HepG2 (cell line): ENCODE data around the gene TJAP1. TPM values are rescaled to one million over a fixed set of nuclear protein-coding genes. Genes with fewer than 3 reads are reported as not detected.
A peak's percentile ranks its signal among the peaks of the same experiment; 100 is the strongest.

ENCODE experiments used
- ARNT ChIP-seq: fragments of 450-650 bp; IDR thresholded peaks from 2 replicates; pipeline ENCODE4 v1.6.1; 2017
- ATF4 ChIP-seq, 2 experiments: fragments of 450-650 bp in 1 of 2; sonication (generic) in 1 of 2; formaldehyde crosslinking; IDR thresholded peaks; 2 replicates each; pipeline versions ENCODE4 v1.5.0 to v1.8.0; 2020 to 2022; ENCODE audit warnings: mild to moderate bottlenecking in 1 of 2, missing genetic modification reagents in 1 of 2
- DBP ChIP-seq: sonication (generic); formaldehyde crosslinking; IDR thresholded peaks from 2 replicates; pipeline ENCODE4 v1.4.0; 2020; ENCODE audit warnings: missing genetic modification reagents; ENCODE audit errors: not compliant biosample characterization
- DZIP1 ChIP-seq: sonication (generic); formaldehyde crosslinking; IDR thresholded peaks from 2 replicates; pipeline ENCODE4 v1.5.0; 2020; ENCODE audit warnings: mild to moderate bottlenecking, missing genetic modification reagents
- JUN ChIP-seq: sonication (generic); formaldehyde crosslinking; IDR thresholded peaks from 2 replicates; pipeline ENCODE4 v1.4.0; 2020; ENCODE audit warnings: mild to moderate bottlenecking, missing genetic modification reagents
- NKX3-1 ChIP-seq: sonication (generic); formaldehyde crosslinking; IDR thresholded peaks from 2 replicates; pipeline ENCODE4 v1.5.0; 2020; ENCODE audit warnings: missing genetic modification reagents
- POLR2G ChIP-seq: fragments of 200-400 bp; formaldehyde crosslinking; IDR thresholded peaks from 2 replicates; pipeline ENCODE4 v1.6.1; 2018; ENCODE audit warnings: mild to moderate bottlenecking, low read depth, low read length, moderate library complexity
- REL ChIP-seq: sonication (generic); formaldehyde crosslinking; conservative IDR thresholded peaks from 2 replicates; pipeline ENCODE4 v1.8.0; 2022; ENCODE audit warnings: mild to moderate bottlenecking, missing genetic modification reagents, moderate library complexity
- SMC3 ChIP-seq: IDR thresholded peaks from 2 replicates; pipeline ENCODE4 v1.6.1; 2011; ENCODE audit warnings: low read length, improper control_type of control experiment
- TBP ChIP-seq: sonication (generic); formaldehyde crosslinking; IDR thresholded peaks from 2 replicates; pipeline ENCODE4 v1.5.0; 2020; ENCODE audit warnings: missing genetic modification reagents
- TEAD2 ChIP-seq: sonication (generic); formaldehyde crosslinking; IDR thresholded peaks from 2 replicates; pipeline ENCODE4 v1.9.0; 2021; ENCODE audit warnings: missing genetic modification reagents
- XRCC5 ChIP-seq: fragments of 200-400 bp; formaldehyde crosslinking; optimal IDR thresholded peaks from 2 replicates; pipeline ENCODE3; 2017; ENCODE audit warnings: mild to moderate bottlenecking, low read length
- ZBED4 ChIP-seq: sonication (generic); formaldehyde crosslinking; IDR thresholded peaks from 2 replicates; pipeline ENCODE4 v1.4.0; 2020; ENCODE audit warnings: missing genetic modification reagents, borderline replicate concordance
- ZMAT3 ChIP-seq: sonication (generic); formaldehyde crosslinking; conservative IDR thresholded peaks from 2 replicates; pipeline ENCODE4 v1.7.0; 2021; ENCODE audit warnings: missing genetic modification reagents
- ZNF350 ChIP-seq: sonication (generic); formaldehyde crosslinking; IDR thresholded peaks from 2 replicates; pipeline ENCODE4 v1.4.0; 2020; ENCODE audit warnings: mild to moderate bottlenecking, low read depth, missing genetic modification reagents, borderline replicate concordance
- ZNF383 ChIP-seq: sonication (generic); formaldehyde crosslinking; IDR thresholded peaks from 2 replicates; pipeline ENCODE4 v1.4.0; 2020; ENCODE audit warnings: missing genetic modification reagents, mild to moderate bottlenecking, borderline replicate concordance
- ZNF678 ChIP-seq: sonication (generic); formaldehyde crosslinking; IDR thresholded peaks from 2 replicates; pipeline ENCODE4 v1.4.0; 2020; ENCODE audit warnings: mild to moderate bottlenecking, missing genetic modification reagents
- ZNF749 ChIP-seq: sonication (generic); formaldehyde crosslinking; IDR thresholded peaks from 2 replicates; pipeline ENCODE4 v1.8.0; 2022; ENCODE audit warnings: mild to moderate bottlenecking, missing genetic modification reagents, moderate library complexity, borderline replicate concordance
- polyA plus RNA-seq, 8 experiments: library from polyadenylated mRNA; depleted of rRNA in 3 of 8; stranded (reverse) in 7 of 8; unstranded in 1 of 8; fragments of >200 nt; fragmentation: Illumina TruSeq in 4 of 8; extraction: Trizol in 4 of 8; gene quantifications; 2 replicates each; pipeline versions ENCODE4 v1.2.1 to v1.2.3, GENCODE V29; 2011 to 2016; ENCODE audit warnings: low read depth in 4 of 8, missing spikeins in 1 of 8, mixed read lengths in 1 of 8; ENCODE audit not compliant: insufficient read depth in 1 of 8
- total RNA-seq, 5 experiments: library from RNA; depleted of rRNA; stranded (reverse); fragments of >200 nt; fragmentation: Illumina TruSeq; extraction: Trizol; gene quantifications; 2 replicates each; pipeline ENCODE4 v1.2.3, GENCODE V29; 2016; ENCODE audit warnings: low read depth in 1 of 5
- TF ChIP-seq, protein P1 (sequence below): sonication (generic); formaldehyde crosslinking; IDR thresholded peaks from 2 replicates; pipeline ENCODE4 v1.4.0; 2020; ENCODE audit warnings: missing genetic modification reagents
- TF ChIP-seq, protein P2 (sequence below): sonication (generic); formaldehyde crosslinking; IDR thresholded peaks from 2 replicates; pipeline ENCODE4 v1.5.0; 2020; ENCODE audit warnings: missing genetic modification reagents

Gene TJAP1
- total and polyA plus RNA-seq, 2 of the 13 experiments (the other 11 are each of a cell fraction or from before 2014, with no cell fraction given): 15.7 to 41.6 TPM

- TF ChIP-seq, protein P1, sequence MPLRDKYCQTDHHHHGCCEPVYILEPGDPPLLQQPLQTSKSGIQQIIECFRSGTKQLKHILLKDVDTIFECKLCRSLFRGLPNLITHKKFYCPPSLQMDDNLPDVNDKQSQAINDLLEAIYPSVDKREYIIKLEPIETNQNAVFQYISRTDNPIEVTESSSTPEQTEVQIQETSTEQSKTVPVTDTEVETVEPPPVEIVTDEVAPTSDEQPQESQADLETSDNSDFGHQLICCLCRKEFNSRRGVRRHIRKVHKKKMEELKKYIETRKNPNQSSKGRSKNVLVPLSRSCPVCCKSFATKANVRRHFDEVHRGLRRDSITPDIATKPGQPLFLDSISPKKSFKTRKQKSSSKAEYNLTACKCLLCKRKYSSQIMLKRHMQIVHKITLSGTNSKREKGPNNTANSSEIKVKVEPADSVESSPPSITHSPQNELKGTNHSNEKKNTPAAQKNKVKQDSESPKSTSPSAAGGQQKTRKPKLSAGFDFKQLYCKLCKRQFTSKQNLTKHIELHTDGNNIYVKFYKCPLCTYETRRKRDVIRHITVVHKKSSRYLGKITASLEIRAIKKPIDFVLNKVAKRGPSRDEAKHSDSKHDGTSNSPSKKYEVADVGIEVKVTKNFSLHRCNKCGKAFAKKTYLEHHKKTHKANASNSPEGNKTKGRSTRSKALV: no peak
- TF ChIP-seq ZBED4 (CRISPR knock-in tag) (no peak), DBP (CRISPR knock-in tag) (no peak), NKX3-1 (CRISPR knock-in tag) (no peak), ZNF350 (CRISPR knock-in tag) (no peak), ZNF749 (CRISPR knock-in tag) (peak; percentile 27; the same call in 1 of the 2 replicates), ATF4 (CRISPR knock-in tag; IDR thresholded peaks at IDR 0.05) (no peak), REL (no peak), SMC3 (peak; percentile 75), TEAD2 (CRISPR knock-in tag) (no peak), ZNF383 (CRISPR knock-in tag) (no peak), POLR2G (no peak), DZIP1 (CRISPR knock-in tag) (no peak), ARNT (no peak), TBP (no peak), ZNF678 (CRISPR knock-in tag) (no peak), JUN (CRISPR knock-in tag) (no peak), XRCC5 (peak; percentile 96), ZMAT3 (CRISPR knock-in tag) (no peak)
- TF ChIP-seq, protein P2, sequence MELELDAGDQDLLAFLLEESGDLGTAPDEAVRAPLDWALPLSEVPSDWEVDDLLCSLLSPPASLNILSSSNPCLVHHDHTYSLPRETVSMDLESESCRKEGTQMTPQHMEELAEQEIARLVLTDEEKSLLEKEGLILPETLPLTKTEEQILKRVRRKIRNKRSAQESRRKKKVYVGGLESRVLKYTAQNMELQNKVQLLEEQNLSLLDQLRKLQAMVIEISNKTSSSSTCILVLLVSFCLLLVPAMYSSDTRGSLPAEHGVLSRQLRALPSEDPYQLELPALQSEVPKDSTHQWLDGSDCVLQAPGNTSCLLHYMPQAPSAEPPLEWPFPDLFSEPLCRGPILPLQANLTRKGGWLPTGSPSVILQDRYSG (CRISPR knock-in tag): no peak
These were observed 23.1 kb upstream of the TJAP1 start (continued) for GRCh38 chr6:43454290-43454695.
